Measurements from ENCODE around the gene FAM221A.

FAM221A gene

DNA sequence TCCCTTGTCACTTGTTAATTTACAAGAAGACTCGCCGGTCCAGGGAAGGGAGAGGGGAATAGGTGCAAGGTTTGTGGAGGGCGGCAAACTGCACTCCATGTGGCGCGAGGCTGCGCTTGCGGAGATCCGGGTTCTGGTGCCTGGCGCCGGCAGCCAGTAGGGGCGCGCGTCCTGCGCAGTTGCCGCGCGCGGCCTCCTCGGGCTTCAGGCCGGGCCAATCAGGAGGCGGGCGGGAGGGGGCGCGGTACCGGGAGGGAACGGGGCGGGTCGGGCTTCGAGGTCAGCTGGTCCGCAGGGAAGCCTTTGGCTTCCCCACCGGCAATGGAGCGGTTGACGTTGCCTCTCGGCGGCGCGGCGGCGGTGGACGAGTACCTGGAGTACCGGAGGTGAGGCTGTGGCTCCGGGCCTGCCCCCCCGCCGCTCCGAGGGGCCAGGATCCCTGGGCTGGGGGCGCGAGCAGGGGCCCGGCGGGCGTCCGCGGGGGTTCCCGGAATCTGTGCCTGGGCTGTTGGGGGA, at the start of gene FAM221A:
Gene FAM221A, plus strand, starts transcription at position 302 of the 516 bp plus-strand sequence. Its CDS starts 20 bp downstream, at position 322.
- H3K4me3 ChIP-seq (ENCODE audit: low read length): peak within 1 kb of the TSS; percentile 53
- TF ChIP-seq CTCF (IDR thresholded peaks at IDR 0.05; ENCODE audit: insufficient read depth, low read depth, low read length, missing control alignments): peak; percentile 50
- peak; percentile 84 for DNase-seq (ENCODE audit: low read depth)

GRCh38 chr7:23633417-23633816, 46.6 kb upstream of the FAM221A start:
- no peak overlapping the region for H3K4me3 ChIP-seq (ENCODE audit: low read length)
- TF ChIP-seq CTCF (IDR thresholded peaks at IDR 0.05; ENCODE audit: insufficient read depth, low read depth, low read length, missing control alignments): no peak
- DNase-seq (ENCODE audit: low read depth): no peak

DNA sequence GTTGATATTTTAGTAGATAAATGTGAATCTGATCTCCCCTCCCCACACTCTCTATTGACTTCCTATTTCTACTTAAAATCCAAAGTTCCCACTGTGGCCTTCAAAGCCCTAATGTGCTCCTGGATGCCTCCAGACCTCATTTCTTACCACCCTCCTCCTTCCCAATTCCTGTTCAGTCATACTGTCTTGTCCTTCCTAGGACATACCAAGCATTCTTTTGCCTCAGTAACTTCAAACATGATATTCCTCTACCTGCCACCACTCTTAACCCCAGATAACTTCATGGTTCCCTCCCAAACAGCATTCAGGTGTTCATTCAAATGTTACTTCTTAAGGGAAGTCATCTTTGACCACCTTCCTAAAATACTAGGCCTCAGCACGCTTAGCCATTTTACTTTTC, 34.2 kb upstream of the FAM221A start:
- no peak for DNase-seq (ENCODE audit: low read depth)
- TF ChIP-seq CTCF (IDR thresholded peaks at IDR 0.05; ENCODE audit: insufficient read depth, low read depth, low read length, missing control alignments): no peak
- H3K4me3 ChIP-seq (ENCODE audit: low read length): no peak overlapping the region

DNA sequence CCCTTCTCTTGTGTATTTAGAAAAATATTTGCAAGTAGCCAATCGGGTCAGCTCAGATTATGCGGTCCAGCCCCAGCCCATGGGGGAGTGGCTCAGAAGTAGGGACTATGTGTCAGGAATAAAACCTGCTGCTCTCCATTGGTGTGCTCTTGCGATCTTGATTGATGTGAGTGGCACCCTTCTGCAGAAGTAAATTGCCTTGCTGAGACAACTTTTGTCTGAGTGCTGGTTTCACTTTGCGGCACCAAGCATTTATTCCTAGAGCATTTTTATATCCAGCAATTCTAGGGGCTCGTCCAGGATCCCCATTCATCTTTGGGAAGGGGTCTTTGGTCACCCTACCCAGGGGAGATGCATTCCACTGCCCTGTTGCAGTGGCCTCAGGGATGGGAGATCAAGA, 26.1 kb upstream of the FAM221A start:
- H3K4me3 ChIP-seq (ENCODE audit: low read length): no peak overlapping the region
- no peak for TF ChIP-seq CTCF (IDR thresholded peaks at IDR 0.05; ENCODE audit: insufficient read depth, low read depth, low read length, missing control alignments)
- no peak for DNase-seq (ENCODE audit: low read depth)

- H3K4me3 ChIP-seq (ENCODE audit: low read length): no peak overlapping the region
- peak; percentile 36 for TF ChIP-seq CTCF (IDR thresholded peaks at IDR 0.05; ENCODE audit: insufficient read depth, low read depth, low read length, missing control alignments)
- peak; percentile 36 for DNase-seq (ENCODE audit: low read depth)
Measured at GRCh38 chr7:23654508-23654907, 25.5 kb upstream of the FAM221A start.

- no peak overlapping the region for H3K4me3 ChIP-seq (ENCODE audit: low read length)
- no peak for DNase-seq (ENCODE audit: low read depth)
- no peak for TF ChIP-seq CTCF (IDR thresholded peaks at IDR 0.05; ENCODE audit: insufficient read depth, low read depth, low read length, missing control alignments)
Measured at GRCh38 chr7:23655433-23655832, 24.6 kb upstream of the FAM221A start.

DNA sequence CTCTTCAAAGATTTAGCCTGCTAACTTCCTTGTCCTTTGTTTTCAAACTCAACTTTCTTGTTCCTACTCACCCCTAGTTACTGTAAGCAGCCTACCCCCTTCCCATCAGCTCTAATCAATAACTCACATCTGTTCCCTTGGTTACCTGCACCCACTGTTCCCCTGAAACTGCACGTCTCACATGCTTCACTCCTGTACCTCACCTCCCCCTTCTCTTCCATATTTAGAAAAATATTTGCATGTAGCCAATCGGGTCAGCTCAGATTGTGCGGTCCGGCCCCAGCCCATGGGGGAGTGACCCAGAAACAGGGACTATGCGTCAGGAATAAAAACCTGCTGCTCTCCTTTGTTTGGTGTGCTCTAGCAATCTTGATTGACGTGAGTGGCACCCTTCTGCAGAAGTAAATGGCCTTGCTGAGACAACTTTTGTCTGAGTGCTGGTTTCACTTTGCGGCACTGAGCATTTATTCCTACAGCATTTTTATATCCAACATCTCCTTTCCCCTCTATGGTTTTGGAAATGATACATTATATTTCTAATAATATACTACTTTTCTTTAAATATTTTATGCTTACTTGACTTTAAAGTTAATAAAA, 21.1 kb upstream of the FAM221A start:
- no peak for TF ChIP-seq CTCF (IDR thresholded peaks at IDR 0.05; ENCODE audit: insufficient read depth, low read depth, low read length, missing control alignments)
- H3K4me3 ChIP-seq (ENCODE audit: low read length): no peak overlapping the region
- DNase-seq (ENCODE audit: low read depth): no peak

All from epithelial cell of esophagus (primary cell).